Measurements from ENCODE around the gene KRT6A. TPM values are rescaled to one million over a fixed set of nuclear protein-coding genes. Genes with fewer than 3 reads are reported as not detected.

KRT6A gene
- total RNA-seq, 6 donors from 2014 or later = 0.61 to 4.5 (median 1.4) TPM; not detected in 1

- 52 to 64% methylated on average over 5 of the region's 5 CpGs for WGBS, 2 donors
- no peaks in the 10 kb centered on the region for H3K9me3 ChIP-seq
- no peak overlapping the region for H3K4me3 ChIP-seq
- H3K4me1 ChIP-seq = no peaks in the 10 kb centered on the region
- no peaks in the 10 kb centered on the region for H3K36me3 ChIP-seq
- ATAC-seq (ENCODE audit: low FRiP score in 2 of 2) = no peak
- TF ChIP-seq EP300 (IDR thresholded peaks at IDR 0.05) (no peak), POLR2AphosphoS5 (IDR thresholded peaks at IDR 0.05) (no peak), CTCF (IDR thresholded peaks at IDR 0.05) (no peak), POLR2A (IDR thresholded peaks at IDR 0.05) (no peak)
- H3K27me3 ChIP-seq = no peaks in the 10 kb centered on the region
- no peak for DNase-seq
- no peak overlapping the region for H3K27ac ChIP-seq
Observed at GRCh38 chr12:52539083-52539820, 46.2 kb upstream of the KRT6A start.

GRCh38 chr12:52537101-52537500, 44.0 kb upstream of the KRT6A start:
- no peak for DNase-seq
- H3K4me1 ChIP-seq = no peaks in the 10 kb centered on the region
- no peak for TF ChIP-seq POLR2A (IDR thresholded peaks at IDR 0.05)
- no peak for TF ChIP-seq POLR2AphosphoS5 (IDR thresholded peaks at IDR 0.05)
- no peak for TF ChIP-seq EP300 (IDR thresholded peaks at IDR 0.05)
- TF ChIP-seq CTCF (IDR thresholded peaks at IDR 0.05) = no peak
- WGBS, 2 donors = 70 to 82% methylated on average over 3 of the region's 3 CpGs
- no peaks in the 10 kb centered on the region for H3K36me3 ChIP-seq
- no peaks in the 10 kb centered on the region for H3K27me3 ChIP-seq
- no peaks in the 10 kb centered on the region for H3K9me3 ChIP-seq
- no peak overlapping the region for H3K27ac ChIP-seq
- ATAC-seq (ENCODE audit: low FRiP score in 2 of 2) = no peak
- H3K4me3 ChIP-seq = no peak overlapping the region

- H3K4me1 ChIP-seq = no peaks in the 10 kb centered on the region
- no peak for DNase-seq
- TF ChIP-seq POLR2AphosphoS5 (IDR thresholded peaks at IDR 0.05) (no peak), CTCF (IDR thresholded peaks at IDR 0.05) (no peak), POLR2A (IDR thresholded peaks at IDR 0.05) (no peak), EP300 (IDR thresholded peaks at IDR 0.05) (no peak)
- 70 to 88% methylated on average over 1 of the region's 1 CpG for WGBS, 2 donors
- H3K9me3 ChIP-seq = no peaks in the 10 kb centered on the region
- no peaks in the 10 kb centered on the region for H3K36me3 ChIP-seq
- H3K4me3 ChIP-seq = no peak overlapping the region
- no peak for ATAC-seq (ENCODE audit: low FRiP score in 2 of 2)
- no peaks in the 10 kb centered on the region for H3K27me3 ChIP-seq
- no peak overlapping the region for H3K27ac ChIP-seq
Observed at GRCh38 chr12:52535574-52535973, 42.5 kb upstream of the KRT6A start.

GRCh38 chr12:52534482-52534881, 41.4 kb upstream of the KRT6A start:
- no peaks in the 10 kb centered on the region for H3K4me1 ChIP-seq
- no peaks in the 10 kb centered on the region for H3K36me3 ChIP-seq
- no peaks in the 10 kb centered on the region for H3K9me3 ChIP-seq
- WGBS, 2 donors = 88 to 90% methylated on average over 5 of the region's 5 CpGs
- H3K27me3 ChIP-seq = no peaks in the 10 kb centered on the region
- no peak overlapping the region for H3K27ac ChIP-seq
- ATAC-seq (ENCODE audit: low FRiP score in 2 of 2) (no peak), DNase-seq (no peak)
- TF ChIP-seq POLR2A (IDR thresholded peaks at IDR 0.05) (no peak), POLR2AphosphoS5 (IDR thresholded peaks at IDR 0.05) (no peak), EP300 (IDR thresholded peaks at IDR 0.05) (no peak), CTCF (IDR thresholded peaks at IDR 0.05) (no peak)
- no peak overlapping the region for H3K4me3 ChIP-seq
